HG03097 (cell line): ENCODE measurements around the gene RALB.
"Not testable (repeated sequence)": the region's sequence is repeated elsewhere in the genome, so short reads cannot be mapped to it uniquely, and the experiment has no call there.

Experiments
- ATAC-seq: cut with Tn5 transposase; IDR thresholded peaks from one replicate; pipeline ENCODE4 v1.9.1; 2021; ENCODE audit not compliant: unreplicated experiment, low FRiP score

RALB gene

GRCh38 chr2:120224735-120225548 is 27.7 kb upstream of the RALB start:
- ATAC-seq = no peak

DNA sequence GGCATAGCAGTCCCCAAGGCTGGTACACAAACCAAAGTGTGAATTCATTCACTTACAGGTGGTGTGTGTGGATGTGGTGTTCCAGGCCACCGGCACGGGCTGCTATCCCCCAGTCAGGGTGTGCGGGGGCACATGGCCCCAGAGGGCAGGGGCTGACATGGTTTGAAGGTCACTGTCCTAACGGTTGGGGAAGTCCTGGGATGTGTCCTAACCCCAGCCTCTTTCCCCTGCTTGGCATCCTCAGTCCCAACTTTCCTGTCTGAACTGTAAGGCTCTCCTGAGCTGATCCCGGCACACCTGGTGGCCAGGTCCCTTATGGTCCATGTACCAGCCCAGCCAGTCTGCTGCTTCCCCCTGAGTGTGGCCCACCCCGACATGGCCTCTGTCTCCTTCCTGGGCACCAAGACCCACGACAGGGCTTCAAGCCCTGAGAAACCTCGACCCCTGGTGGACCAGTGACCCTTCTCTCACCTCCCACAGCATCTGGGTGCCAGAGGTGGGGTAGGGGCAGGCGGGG is 27.0 kb upstream of the RALB start:
- ATAC-seq = no peak

DNA sequence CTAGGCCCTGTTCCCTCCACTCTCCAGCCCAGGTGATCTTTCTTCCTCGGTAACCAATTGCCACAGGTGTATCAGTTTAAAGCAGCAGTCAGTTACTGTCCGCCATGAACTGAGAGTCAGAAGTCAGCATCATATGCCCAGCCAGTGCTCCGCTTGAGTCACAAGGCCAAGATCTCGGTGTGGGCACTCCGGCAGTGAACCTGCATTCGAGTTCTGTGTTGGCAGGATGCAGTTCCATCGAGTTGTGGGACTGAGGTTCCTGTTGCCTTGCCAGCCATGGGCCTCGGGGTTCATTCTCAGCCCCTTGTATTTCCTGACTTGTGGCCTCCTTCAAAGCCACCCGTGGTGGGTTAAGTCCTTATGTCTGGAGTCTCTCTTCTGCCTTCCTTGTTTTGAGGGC is 26.3 kb upstream of the RALB start:
- ATAC-seq = no peak

- ATAC-seq = no peak
These were observed 25.3 kb upstream of the RALB start for GRCh38 chr2:120227111-120227991.

GRCh38 chr2:120228503-120228902 is 24.1 kb upstream of the RALB start:
- no peak for ATAC-seq

DNA sequence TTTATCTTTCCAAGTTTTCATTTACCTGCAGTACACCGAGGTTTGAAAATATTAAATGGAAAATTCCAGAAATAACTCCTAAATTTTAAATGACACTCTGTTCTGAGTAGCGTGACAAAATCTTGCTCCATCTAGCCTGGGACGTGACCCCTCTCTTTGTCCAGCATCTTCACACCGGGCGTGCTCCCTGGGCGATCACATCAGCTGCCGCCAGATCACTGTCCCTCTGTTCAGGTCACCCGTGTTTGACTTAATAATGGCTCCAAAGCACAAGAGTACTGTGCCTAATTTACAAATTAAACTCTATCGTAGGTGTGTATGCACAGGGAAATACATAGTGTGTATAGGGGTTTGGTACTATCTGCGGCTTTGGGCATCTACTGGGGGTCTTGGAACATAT is 23.3 kb upstream of the RALB start:
- no peak for ATAC-seq

DNA sequence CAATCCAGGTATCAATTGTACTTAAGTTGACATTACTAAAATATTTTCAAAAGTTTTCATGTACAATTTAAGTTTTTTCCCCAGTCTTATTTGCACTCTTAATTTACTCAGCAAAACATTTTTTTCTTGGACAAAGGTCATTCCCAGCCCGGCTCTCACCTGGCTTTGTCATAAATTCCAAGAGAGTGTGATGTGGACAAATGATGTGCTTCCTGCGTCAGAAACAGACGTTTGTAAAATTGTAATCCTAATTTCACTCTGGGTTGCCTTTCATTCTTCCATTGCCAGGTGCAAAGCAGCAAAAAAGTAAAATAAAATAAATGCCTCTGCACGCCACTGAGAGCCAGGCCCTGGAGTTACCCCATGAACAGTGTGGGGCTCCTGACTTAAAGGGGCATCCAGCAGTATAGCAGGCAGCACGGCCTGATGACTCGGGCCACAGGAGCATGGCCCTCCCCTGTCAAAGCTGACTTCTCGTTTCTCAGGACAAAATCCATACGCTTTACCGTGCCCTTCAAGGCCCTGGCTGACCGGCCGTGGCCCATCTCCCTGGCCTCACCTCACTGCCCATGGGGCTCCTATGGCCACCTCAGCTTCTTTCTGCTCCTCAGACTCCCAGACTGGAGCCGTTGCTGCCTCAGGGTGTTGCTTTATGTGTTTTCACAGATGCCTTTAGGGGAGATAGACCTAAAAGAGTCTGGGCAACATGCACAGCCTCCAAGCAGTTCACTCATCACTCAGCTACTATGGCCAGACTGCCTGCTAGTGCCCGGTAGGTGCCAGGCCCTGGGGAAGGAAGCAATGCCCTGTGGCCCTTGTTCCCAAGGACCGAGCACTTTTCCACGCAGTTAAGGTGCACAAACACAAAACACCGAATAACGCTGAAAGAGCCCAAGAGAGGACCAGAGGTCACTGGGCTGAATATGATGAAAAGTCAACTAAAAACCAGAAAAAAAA is 21.9 kb upstream of the RALB start:
- no peak for ATAC-seq

GRCh38 chr2:120231564-120231973 is 21.1 kb upstream of the RALB start:
- ATAC-seq = no peak

DNA sequence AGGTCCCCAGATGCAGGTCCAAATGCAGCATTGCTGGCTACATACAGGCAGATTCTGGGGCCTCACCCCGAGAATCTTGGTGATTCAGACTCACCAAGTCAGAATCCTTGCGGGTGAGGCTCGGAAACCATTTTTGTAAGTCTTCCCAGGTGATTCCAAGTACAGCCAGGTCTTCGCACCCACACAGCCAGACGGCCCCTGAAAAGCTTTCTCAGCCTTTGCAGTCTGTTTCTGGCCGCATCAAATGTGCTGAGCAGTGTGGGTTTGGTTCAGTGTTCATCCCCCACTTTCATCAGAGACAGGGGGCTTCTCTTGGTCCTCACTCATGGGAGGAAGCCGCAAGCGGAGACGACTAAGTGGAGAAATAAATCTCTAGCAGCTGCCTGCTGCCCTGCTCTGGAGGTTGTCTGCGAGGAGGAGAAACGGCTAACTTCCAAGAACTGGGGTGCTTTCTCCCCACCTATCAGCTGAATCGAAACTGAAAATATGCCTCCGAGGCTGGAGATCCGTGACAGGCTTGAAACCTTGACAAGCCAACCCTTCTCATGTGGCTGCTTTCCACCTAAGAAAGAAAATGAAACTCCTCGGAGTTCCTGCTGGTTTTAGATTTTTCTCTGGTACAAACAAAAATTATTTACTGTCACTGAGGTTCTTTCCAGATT is 20.5 kb upstream of the RALB start:
- peak; percentile 79 for ATAC-seq

DNA sequence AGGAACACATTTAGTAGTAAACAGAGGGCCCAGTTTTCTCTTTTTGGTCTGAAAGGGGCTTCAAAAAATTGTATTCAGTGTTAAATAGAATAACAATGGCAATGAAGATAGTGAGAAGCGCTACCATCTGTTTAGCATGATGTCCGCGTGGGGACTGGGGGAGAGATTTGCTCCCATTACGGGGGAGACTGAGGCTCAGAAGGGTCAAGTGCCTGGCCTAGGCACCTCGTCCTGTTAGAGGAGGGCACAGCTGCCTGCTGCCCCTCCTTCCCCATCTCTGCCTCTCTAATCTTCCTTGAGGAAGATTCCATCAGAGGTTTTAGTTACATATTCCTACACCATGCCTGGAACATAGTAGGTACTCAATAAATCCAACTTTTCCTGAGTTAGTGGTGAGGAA is 19.4 kb upstream of the RALB start:
- no peak for ATAC-seq

DNA sequence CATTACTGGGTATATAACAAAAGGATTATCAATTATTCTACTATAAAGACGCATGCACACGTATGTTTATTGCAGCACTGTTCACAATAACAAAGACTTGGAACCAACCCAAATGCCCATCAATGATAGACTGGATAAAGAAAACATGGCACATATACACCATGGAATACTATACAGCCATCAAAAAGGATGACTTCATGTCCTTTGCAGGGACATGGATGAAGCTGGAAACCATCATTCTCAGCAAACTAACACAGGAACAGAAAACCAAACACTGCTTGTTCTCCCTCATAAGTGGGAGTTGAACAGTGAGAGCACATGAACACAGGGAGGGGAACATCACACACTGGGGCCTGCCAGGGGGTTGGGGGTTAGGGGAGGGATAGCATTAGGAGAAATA is 17.5 kb upstream of the RALB start:
- not testable (repeated sequence) for ATAC-seq

DNA sequence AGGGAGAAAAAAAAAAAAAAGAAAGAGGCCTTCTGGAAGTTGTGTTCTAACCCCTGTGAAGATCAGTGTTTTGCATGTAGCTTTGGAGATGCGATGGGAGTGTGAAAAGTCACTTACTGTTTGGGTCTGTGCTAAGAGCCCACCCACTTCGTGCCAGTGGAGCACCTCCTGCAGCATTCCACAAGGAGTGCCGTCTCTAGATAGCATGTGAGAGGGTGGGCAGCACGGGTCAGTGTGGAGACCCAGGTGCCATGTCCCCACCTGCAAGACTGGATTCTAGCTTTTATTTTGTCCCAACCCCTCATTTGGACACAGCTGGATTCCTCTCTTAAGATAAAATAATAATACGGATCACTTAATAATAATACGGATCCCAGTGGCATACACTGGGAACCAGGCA is 17.0 kb upstream of the RALB start:
- ATAC-seq = no peak

GRCh38 chr2:120236316-120236715 is 16.3 kb upstream of the RALB start:
- no peak for ATAC-seq

DNA sequence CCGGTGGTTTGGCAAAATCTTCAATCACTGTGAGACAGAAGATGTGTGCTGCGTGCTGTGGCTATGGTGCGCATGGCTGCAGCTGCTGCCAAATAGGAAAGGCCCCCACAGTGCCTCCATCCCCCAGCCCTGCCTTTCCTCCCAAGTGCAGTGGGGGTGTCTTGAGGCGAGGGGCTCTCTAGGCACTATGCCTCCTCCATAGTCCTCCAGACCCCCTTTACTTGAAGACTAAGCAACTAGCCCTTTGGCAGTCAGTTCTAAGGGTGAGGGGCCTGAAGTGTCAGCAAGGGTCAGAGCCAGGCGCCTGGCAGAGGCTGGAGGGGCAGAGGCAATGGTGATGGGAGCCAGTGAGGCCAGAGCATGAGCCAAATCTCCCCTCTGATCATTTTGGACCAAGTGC is 15.9 kb upstream of the RALB start:
- no peak for ATAC-seq

GRCh38 chr2:120237491-120237902 is 15.2 kb upstream of the RALB start:
- no peak for ATAC-seq

DNA sequence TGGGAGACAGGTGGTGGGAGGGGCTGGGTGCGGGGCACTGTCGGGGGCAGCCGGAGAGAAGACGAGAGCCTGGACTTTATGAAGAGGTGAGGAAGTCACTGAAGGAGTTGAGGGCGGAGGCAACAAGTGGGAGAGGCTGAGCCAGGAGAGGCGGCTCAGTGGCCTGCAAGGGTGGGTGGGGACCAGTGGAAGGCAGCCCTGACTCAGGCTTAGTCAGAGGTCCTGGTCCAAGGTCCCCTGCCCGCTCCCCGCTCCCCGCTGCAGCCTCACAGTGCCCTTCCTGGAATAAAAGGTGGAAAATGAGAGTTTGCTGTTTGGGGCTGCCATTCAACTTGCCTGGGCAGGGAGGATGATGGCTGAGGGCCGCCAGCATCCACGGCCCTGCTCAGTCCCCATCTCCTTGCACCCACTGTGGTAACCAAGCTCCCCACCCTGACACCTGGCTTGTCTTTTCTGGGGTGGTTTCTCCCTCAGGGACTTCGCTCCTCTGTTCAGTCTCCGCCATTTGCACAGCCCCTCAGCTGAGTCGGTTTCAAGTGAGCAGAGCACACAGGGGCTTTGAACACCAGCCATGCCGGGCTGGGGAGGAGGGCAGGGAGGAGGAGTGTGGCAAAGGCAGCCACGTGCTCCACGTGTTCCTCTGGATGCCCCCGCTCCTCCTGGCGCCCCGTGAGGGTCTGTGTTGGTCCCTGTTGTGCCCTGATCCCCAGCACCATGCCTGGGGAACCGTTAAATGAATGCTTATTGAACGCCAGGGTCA is 13.7 kb upstream of the RALB start:
- ATAC-seq = no peak

DNA sequence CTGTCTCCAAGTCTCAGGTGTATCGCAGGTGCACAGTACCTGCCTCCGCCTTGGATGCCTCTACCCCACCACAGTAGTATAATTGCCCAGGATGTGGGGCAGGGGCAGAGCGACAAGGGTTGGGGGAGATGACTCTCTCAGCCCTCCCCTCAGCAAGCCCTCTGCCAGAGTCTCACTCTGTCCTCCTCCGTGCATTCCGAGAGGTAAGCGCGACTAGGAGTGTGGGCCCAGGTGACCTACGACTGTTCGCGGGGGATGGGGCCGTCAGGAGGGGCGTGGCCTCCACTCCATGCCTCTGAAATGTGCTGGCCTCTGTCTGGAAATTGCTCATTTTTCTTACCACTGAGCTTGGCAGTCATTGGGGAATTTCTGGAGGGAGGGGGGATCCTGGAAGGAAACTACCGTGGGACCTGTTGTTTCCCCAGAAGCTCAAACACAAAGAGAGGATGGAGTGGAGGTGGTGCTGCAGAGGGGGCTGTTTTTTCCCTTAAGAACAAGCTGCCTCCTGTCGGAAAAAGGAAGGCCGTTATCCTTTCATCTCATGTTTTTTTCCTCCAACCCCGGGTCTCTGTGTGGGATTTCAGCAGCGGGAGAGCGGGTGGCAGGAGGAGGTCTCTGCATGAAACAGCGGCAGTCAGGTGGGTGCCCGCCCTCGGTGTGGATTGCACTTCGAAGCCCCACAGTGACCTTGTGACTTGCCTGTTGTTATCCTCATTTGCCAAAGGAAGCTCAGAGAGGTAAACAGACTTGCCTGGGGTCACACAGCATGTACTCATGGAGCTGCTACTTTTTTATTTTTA is 13.0 kb upstream of the RALB start:
- no peak for ATAC-seq

- ATAC-seq = no peak
These were observed 11.7 kb upstream of the RALB start for GRCh38 chr2:120240901-120241429.
